GM21825 (cell line): Measurements from ENCODE around the gene ZFYVE16.
"Not testable (repeated sequence)": the region's sequence is repeated elsewhere in the genome, so short reads cannot be mapped to it uniquely, and the experiment has no call there.

Source experiments
- ATAC-seq: cut with Tn5 transposase; IDR thresholded peaks from one replicate; pipeline ENCODE4 v1.9.1; 2021; ENCODE audit warnings: mild to moderate bottlenecking, moderate library complexity; ENCODE audit not compliant: unreplicated experiment

Gene ZFYVE16

GRCh38 chr5:80407735-80408483 is at the start of gene ZFYVE16:
Gene ZFYVE16 (plus strand): TSS chr5:80408064. CDS start chr5:80434148, 26,084 bp downstream.
- peak; percentile 82 for ATAC-seq

GRCh38 chr5:80360914-80361444 is 46.9 kb upstream of the ZFYVE16 start:
- ATAC-seq: no peak

GRCh38 chr5:80364892-80365291 is 43.0 kb upstream of the ZFYVE16 start:
- no peak for ATAC-seq

GRCh38 chr5:80368661-80369480 is 39.0 kb upstream of the ZFYVE16 start:
- ATAC-seq: no peak

- ATAC-seq: no peak
Measured at GRCh38 chr5:80369521-80369920, 38.3 kb upstream of the ZFYVE16 start.

GRCh38 chr5:80370390-80370789 is 37.5 kb upstream of the ZFYVE16 start:
- ATAC-seq: no peak

GRCh38 chr5:80372780-80373179 is 35.1 kb upstream of the ZFYVE16 start:
- ATAC-seq: no peak

- ATAC-seq: no peak
Measured at GRCh38 chr5:80374188-80374587, 33.7 kb upstream of the ZFYVE16 start.

- no peak for ATAC-seq
Measured at GRCh38 chr5:80376557-80376956, 31.3 kb upstream of the ZFYVE16 start.

- ATAC-seq: no peak
Measured at GRCh38 chr5:80382488-80382887, 25.4 kb upstream of the ZFYVE16 start.

- ATAC-seq: no peak
Measured at GRCh38 chr5:80387063-80387768, 20.6 kb upstream of the ZFYVE16 start.

GRCh38 chr5:80389580-80389979 is 18.3 kb upstream of the ZFYVE16 start:
- ATAC-seq: no peak

GRCh38 chr5:80390413-80390812 is 17.5 kb upstream of the ZFYVE16 start:
- not testable (repeated sequence) for ATAC-seq

- not testable (repeated sequence) for ATAC-seq
Measured at GRCh38 chr5:80391267-80391666, 16.6 kb upstream of the ZFYVE16 start.

- ATAC-seq: peak; percentile 87
Measured at GRCh38 chr5:80399526-80400239, 8.2 kb upstream of the ZFYVE16 start.

- ATAC-seq: not testable (repeated sequence)
Measured at GRCh38 chr5:80400368-80400767, 7.5 kb upstream of the ZFYVE16 start.

- ATAC-seq: no peak
Measured at GRCh38 chr5:80403782-80404181, 4.1 kb upstream of the ZFYVE16 start.

GRCh38 chr5:80406980-80407734 is 707 bp upstream of the ZFYVE16 start:
- ATAC-seq: peak; percentile 2

GRCh38 chr5:80408484-80409366 is 861 bp downstream of the ZFYVE16 start:
- ATAC-seq: peak; percentile 51
